Peyer's patch (tissue), 4 donors: Measurements from ENCODE around the gene TRAF2.

ENCODE experiments used
- POLR2A ChIP-seq, 2 donors: fragments of 450-650 bp; IDR thresholded peaks; one replicate each; pipeline ENCODE4 v1.5.1; 2017; ENCODE audit warnings: antibody characterized with exemption in 2 of 2, mild to moderate bottlenecking in 2 of 2, moderate library complexity in 2 of 2
- TF ChIP-seq, protein P1 (sequence below), 6 experiments: fragments of 450-650 bp in 4 of 6; fragments of 200-600 bp in 2 of 6; sonication (generic) in 1 of 6; IDR thresholded peaks; one replicate each; pipeline ENCODE4 v1.5.1; 2017 to 2019; ENCODE audit warnings: antibody characterized with exemption in 6 of 6, mild to moderate bottlenecking in 3 of 6, moderate library complexity in 1 of 6

DNA sequence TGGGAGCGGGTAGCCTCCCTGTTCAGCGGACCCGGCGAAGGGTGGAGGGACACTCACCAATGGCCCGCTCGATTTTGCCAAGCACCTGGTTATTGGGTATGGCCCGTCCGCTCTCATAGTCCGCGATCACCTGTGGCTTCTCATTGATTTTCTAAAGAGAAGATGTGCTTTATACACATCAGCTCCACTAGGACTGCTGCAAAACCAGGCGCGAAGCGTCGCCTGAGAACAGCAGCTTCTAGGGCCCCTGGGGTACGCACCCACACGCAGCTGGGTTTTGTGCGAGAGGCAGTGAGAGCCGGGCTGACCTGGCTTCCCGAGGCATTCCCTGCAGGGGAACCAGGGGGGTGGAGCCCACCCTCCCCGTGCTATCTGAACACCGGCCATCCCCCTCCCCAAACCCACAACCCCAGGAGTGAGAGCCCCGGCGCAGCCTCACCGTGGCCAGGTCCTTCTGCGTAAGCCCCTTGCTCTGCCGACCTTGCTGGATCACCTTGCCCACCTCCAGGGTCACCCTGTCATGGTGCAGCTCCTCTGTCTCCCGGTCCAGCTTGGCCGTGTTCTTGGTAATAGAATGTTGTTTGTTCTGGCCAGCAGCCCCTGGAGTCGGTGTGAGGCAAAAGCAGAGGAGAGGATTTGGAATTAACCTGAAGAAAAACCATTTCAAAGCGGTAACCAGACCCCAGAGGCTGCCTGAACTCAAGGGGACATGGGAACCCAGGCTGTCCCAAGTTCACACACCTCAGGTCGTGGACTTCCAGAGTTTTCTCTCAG lies 23.3 kb upstream of the TRAF2 start:
- TF ChIP-seq, protein P1, sequence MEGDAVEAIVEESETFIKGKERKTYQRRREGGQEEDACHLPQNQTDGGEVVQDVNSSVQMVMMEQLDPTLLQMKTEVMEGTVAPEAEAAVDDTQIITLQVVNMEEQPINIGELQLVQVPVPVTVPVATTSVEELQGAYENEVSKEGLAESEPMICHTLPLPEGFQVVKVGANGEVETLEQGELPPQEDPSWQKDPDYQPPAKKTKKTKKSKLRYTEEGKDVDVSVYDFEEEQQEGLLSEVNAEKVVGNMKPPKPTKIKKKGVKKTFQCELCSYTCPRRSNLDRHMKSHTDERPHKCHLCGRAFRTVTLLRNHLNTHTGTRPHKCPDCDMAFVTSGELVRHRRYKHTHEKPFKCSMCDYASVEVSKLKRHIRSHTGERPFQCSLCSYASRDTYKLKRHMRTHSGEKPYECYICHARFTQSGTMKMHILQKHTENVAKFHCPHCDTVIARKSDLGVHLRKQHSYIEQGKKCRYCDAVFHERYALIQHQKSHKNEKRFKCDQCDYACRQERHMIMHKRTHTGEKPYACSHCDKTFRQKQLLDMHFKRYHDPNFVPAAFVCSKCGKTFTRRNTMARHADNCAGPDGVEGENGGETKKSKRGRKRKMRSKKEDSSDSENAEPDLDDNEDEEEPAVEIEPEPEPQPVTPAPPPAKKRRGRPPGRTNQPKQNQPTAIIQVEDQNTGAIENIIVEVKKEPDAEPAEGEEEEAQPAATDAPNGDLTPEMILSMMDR (IDR thresholded peaks at IDR 0.05) = no peak
- TF ChIP-seq POLR2A (IDR thresholded peaks at IDR 0.05) = no peak
